GM21447 (cell line): ENCODE results near the gene GUK1.
"Not testable (repeated sequence)": the region's sequence is repeated elsewhere in the genome, so short reads cannot be mapped to it uniquely, and the experiment has no call there.

ENCODE experiments used
- ATAC-seq: cut with Tn5 transposase; IDR thresholded peaks from one replicate; pipeline ENCODE4 v1.9.1; 2021; ENCODE audit not compliant: unreplicated experiment

The GUK1 gene

DNA sequence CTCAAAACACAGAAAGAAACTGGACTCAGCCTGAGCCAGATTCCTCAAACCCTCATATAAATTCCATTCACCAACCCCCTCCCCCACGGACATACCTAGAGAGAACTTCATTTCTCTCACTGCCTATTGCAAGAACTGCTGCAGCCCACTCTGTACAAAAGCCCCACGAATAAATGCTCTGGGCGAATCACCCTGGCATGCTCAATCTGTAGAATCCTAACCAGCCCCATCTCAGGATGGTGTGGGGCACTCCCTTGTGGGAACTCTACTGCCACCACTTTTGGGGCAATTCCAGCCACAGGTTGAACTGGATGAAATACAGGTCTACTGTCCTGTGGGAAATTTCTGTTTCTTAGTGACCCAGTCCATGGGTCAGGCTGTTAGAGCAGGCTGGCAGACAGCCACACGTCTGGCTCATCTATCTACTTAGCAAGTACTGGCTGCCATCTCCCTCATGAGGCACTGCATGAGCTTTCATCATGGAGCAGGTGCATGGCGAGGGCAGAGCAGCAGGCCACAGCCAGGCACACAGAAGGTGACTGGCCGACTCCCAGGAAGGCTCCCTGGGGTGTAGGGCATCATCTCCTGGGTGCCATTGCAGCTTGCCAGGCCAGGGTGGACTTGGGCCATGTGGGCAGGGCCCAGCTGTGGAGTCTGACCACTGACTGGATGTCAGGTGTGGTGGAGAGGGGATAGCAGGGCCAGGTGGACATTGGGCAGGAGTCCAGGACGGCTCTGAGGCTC, 35.4 kb upstream of the GUK1 start:
- no peak for ATAC-seq

DNA sequence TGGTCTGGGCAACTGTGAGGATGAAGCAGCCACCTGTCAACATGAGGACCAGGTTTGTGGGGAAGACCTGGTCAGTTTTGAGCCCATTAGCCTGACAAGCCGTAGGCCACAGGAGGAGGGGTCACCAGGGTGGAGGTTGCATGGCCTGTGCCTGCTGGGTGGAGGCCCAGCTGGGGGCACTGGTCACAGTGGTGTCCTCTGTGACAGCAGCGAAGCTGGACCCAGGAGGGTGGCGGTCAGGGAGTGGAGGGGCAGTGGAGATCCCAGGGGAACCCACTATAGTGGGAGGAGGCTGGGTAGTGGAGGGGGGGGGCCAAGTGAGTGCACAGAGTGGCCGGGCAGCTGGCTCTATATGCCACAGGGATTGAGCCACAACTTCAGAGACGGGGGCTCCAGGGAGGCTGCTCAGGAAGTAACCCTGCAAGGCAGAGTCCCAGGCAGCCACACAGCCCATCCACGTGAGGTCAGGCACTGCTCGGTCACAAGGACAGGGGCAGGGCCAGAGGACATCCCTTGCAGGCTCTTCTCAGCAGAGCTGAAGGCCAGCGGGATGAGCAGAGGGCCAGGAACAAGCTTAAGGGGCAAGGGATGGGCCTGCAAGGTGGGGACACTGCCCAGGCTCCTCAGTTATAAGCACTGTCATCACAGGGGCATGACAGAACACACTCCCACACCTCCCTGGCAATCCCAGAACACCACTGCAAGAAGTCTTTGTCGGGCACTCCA, 34.6 kb upstream of the GUK1 start:
- no peak for ATAC-seq

DNA sequence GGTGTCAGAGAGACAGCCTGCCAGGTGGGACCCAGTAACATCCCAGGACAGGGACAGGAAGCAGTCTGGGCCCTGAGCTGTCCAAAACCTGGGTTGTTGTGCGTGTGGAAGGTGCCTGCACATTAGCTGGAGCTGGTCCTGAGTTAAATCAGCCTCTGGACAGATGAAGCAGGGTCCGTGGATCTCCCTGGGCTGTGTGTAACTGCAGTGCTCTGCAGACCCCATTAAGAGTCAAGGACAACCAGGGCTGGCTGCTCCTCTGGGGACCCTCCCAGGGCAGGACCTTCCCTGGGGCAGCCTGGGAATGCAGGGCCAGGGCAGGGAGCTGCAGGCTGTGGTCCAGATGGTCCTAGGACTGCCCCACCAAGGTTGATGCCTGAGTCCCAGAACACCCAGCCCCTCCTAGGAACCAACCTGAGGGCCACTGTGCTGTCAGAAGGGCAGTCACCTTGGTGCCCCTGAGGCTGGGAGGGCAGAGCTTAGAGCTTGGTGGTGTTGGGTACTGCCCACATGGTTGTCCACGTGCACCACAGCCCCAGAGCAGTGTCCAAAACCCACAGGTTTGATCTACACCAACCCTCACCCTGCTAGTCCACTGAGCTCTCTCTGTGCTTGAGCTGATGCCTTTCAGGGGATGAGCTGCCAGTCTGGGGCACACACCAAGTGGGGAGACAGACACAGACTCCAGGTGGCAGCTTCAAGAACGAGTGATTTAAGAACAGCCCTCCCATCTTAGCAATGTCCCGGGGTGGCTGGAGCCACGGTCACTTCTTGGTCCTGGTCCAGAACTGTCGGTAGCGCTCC, 33.9 kb upstream of the GUK1 start:
- no peak for ATAC-seq

DNA sequence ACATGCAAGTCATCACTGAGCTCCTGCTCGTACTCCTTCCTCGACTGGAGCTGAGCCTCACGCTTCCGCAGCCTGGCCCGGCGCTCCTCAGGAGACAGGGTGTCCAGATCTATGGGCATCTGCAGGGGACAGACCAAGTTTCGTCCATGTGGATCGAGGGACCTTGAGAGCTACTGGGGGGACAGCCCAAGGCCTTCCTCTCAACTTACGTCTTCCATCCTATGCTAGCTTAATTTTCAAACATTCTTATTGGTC, 33.4 kb upstream of the GUK1 start:
- ATAC-seq = no peak

DNA sequence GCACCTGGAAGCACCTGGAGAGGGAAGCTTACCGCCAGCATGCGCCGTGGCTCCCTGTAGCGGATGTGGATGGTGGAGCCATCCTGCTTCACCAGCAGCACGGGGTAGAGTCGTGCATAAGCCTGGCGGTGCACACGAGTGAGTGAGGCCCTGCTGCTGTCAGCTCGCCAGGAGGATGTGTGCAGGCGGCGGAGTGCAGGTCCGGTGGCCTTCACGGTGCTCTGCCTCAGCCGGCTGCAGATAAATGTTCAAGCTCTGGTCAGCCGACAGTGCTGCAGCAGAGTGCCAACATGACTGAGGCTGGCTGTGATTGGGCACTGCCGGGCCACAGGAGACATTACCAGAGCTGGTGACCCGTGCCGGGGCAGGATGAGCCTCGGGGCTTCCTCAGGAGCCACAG, 32.4 kb upstream of the GUK1 start:
- no peak for ATAC-seq

DNA sequence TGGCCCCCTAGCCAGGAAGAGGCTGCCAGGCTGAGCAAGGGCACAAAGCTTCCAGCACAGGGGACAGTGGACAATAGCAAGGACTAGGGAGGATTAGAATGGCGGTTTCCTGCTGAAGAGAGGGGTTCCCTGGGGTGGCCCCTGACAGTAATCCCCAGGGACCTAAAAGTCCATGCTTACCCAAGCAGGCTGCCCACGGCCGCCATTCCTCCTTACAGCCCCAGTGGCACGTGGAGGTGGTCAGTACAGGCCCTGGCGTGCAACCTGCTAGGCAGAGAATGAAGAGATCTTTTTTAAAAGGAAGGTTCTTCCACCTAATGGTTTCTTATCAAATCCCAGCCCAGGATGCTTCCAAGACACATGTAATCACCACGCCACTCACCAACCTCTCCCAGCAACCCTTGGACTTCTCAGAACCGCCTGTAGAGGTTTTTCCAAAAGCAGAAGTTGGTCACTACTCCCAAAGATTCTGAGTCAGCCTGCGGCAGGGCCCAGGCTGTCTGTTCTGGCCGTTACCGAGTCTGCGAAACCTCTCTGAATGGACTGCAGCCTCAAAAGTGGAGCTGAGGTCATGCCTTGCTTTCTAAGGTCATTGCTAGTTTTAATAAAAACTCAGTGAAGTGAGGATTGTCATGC, 31.9 kb upstream of the GUK1 start:
- no peak for ATAC-seq

DNA sequence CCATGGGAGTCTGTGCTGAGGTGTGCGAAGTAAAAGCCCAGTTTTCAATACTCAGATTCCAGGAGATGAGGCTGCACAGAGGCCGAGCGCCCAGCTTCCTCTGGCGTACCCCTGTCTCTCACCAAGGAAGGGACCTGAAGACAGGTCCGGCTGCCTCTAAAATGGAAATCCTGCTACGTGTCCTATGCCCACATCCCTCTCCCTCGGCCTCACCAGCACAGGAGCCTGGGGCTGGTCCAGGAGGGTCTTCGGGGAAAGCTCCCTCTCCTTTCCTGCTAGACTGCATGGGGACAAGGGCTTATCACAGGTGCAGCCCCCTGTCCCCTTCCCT, 31.4 kb upstream of the GUK1 start:
- ATAC-seq = peak; percentile 9

DNA sequence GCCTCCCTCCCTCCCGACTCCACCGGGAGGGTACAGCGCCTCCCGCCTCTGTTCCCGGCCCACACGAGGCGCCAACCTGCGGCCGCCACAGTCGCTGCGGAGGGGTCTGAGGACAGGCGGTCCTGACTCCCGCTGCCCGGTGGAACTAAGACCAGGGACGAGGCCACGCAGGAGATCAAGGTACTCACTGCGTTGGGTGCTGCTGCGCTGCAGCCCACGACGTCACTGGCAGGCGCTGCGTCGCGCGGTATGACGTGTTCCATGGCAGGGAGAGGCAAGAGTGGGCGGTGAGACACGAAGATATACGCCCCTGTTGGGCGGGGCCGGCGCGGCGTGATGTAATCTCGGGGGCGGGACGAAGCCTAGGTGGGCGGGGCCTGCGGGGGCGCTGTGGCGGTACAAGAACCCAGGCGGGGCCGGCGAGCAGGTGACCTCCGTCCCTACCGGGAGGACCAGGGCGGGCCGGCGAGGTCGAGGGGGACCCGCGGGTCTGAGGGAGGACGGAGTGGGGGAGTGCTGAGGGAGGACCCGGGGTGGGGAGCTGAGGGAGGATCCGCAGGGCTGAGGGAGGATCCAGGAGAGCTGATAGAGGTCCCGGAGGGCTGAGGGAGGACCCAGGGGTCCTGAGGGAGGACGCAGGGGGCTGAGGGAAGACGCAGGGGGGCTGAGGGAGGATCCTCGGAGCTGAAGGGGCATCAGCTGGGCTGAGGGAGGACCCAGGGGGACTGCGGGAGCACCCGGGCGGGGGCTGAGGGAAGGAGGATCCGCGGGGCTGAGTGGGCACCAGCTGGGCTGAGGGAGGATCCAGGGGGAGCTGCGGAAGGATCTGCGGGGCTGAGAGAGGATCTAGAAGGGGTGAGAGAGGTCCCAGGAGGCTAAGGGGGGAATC, 30.8 kb upstream of the GUK1 start, which contains the start of gene MRPL55:
Gene MRPL55, minus strand, starts transcription at position 227 of the 889 bp plus-strand sequence. CDS start 1,039 bp downstream, outside the sequence.
- ATAC-seq = peak; percentile 88

DNA sequence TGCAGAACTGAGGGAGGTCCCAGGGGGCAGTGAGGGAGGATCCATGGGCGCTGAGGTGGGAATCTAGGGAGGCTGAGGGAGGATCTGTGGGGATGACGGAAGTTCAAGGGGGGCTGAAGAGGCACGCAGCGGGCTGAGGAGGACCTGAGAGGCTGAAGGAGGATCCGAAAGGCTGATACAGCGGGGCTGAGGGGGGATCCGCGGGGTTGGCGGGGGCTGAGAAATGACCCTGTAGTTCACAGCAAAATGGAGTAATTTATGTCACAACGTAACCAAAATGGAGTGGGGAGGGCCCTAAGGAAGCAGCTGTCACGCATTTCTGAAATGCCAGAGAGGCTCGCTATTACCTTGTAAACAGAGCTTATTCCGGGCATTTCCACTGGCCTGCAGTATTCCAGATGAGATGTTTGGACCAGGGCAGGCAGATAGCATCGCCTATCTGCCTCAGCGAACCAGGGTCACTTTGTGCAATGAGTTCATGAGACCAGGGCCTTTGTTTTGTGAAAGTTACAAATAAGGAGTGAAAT, 30.1 kb upstream of the GUK1 start:
- ATAC-seq = no peak

DNA sequence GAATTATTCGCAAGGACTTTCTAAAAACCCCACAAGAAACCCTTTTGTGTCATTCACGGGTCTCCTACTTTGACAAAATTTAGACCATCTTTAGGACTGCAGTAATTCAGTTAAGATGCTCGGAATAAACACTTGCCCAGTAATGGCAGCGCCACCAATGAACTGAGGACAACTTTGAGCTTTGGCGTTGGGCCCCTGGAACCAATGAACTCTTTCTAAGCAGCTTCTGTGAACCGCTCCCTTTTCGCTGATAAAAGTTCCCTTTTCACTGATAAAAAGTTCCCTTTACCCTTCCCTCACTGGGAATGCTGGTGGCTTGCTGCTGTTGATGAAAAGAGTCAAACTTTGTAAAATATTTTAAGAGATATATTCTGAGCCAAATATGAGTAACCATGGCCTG, 29.5 kb upstream of the GUK1 start:
- no peak for ATAC-seq

DNA sequence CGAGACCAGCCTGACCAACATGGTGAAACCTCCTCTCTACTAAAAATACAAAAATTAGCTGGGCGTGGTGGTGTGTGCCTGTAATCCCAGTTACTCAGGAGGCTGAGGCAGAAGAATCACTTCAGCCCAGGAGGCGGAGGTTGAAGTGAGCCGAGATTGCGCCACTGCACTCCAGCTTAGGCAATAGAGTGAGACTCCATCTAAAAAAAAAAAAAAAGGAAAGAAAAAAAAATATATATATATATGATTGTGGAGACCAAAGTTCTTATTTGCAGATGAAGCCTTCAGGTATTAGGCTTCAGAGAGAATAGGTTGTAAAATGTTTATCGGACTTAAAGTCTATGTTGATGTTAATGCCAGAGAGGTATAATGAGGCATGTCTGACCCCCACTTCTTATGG, 28.8 kb upstream of the GUK1 start:
- not testable (repeated sequence) for ATAC-seq

DNA sequence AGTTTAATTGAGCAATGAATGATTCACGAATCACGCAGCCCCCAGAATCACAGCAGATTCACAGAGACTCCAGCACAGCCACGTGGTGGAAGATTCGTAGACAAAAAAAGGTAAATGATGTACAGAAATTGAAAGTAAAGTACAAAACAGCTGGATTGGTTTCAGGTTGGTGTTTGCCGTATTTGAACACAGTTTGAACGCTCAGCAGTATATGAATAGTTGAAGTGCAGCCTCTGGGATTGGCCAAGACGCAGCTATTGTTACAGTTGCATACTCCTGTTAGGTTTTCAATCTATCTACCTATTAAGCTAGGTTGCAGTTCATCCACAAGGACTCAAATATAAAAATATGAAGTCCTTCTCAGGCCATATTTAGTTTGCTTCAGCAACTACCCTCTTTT, 27.9 kb upstream of the GUK1 start:
- ATAC-seq = no peak

DNA sequence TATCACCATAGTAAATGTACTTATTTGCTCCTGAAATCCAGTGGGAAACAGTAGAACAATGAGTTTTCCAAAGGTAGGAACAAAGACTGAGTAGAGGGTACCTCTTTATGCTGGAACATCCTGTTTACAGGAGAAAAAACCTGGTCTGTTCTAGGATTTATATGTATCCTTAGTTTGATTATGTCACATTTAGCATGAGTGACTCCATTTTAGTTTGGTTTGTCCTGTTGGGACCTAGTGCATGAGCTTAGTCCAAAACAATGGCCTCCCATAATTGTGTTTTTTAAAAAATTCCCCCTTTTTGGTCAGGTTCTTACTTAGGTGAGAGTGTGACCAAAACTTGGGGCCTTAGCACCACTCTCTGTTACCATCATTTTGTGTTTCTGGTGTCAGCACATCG, 27.5 kb upstream of the GUK1 start:
- no peak for ATAC-seq

DNA sequence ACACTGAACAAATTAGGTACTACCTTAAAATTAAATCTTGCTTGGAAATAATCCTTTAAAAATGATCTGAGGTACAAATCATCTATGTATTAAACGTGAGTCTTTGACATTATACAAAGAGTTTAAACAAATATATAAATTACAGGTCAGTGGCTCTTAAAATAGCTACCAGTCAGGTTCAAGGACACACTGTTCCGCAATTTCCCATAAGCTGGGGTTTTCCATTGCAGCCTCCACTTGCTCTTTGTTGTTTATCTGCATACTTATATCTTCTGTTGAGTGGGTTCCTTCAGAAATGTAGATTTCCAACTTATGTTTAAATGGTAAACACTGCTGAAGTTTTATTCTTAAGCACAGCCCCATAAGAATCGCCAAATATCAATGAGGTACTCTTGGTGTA, 25.3 kb upstream of the GUK1 start:
- ATAC-seq = no peak

DNA sequence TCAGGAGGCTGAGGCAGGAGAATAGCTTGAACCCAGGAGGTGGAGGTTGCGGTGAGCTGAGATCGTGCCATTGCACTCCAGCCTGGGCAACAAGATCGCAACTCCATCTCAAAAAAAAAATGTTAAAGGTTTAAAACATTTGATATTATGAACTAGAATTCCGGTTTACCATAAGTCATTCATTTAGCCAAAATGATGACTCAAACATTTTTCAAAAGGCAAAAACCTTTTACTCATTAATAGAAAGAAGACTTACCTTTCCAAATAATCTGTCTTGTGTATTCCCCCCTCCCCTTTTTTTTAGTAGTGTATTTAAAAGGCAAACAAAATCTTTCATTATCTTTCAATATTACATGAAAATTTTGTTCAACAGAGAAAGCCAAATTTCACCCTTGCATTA, 22.7 kb upstream of the GUK1 start:
- no peak for ATAC-seq

DNA sequence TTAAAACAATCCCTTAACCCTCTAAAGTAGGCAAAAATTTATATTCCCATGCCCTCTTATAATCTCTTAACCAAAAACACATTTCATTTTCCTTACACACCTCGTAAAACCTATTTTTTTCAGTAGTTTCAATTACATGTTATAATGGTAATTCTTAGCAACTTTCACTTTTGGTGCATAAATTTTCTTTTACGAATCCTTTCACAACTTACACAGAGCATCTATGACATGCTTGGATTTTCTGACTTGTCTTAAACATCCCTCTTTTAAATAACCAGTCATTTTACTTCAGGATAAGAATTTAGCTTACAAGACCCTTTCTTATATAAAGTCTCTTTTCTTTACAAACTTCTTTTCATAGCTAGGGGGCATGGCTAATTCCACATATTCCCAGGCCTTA, 22.0 kb upstream of the GUK1 start:
- no peak for ATAC-seq

DNA sequence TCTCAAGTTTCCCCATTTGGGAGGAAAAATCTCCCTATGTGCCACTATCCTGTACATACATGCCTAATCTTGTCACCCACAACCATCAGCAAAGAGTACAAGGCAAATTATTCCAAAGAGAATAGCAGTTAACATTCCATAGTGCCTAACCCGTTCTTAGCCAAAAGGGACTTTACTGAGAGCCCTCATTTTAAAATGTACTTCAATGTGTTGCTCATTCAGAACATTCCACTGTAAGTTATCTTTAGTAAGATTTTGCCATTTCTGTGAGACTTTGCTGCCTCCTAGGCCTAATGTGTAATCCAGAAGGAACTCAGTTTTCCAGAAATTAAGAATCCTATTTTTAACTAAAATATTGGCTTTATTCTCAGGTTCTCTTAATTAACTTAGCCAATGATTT, 19.7 kb upstream of the GUK1 start:
- ATAC-seq = no peak

DNA sequence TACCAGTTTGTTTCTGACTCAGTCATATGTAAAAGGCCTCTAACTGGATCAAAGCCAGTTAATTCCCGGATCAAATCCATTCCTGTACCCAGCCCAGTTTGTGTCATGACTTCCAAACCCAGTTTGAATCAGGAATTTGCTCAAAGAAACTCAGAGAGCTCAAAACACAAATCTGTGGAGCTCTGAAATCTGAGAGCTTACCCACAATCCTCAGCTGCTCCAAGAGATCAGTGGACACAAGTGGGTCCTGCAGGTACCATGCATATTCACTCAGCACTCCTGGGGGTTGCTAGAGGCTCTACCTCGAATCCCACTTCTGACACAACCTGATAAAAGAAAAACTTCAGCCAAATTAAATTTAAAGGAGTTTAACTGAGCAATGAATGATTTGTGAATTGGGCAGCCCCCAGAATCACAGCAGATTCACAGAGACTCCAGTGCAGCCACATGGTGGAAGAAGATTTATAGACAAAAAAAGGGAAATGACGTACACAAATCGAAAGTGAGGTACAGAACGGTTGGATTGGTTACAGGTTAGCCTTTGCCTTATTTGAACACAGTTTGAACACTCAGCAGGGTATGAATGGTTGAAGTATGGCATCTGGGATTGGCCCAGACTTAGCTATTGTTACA, 19.1 kb upstream of the GUK1 start:
- ATAC-seq = no peak

DNA sequence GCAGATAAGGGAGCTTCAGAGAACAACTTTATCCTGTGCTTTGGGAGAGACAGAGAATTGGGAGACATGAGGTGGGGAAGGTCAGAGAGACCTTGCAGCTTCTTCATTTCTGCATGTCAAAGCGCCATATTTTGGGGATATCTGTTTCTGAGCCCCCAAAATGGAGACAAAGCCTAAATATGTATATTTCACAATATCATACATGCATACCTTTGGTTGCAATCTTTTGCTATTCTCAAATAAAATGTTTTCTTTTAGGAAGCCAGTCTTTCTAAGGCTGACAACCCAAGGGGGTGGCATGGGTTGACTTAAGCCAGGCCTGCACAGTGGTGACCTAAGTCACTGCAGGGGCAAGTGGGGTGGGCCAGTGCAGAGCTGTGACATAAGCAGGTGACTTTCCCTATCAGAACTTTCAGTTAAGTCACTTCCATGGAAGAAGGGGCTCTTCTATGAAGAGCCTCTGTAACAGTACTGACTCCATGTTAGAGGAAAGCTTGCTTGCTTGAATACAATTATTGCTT, 17.1 kb upstream of the GUK1 start:
- ATAC-seq = no peak

DNA sequence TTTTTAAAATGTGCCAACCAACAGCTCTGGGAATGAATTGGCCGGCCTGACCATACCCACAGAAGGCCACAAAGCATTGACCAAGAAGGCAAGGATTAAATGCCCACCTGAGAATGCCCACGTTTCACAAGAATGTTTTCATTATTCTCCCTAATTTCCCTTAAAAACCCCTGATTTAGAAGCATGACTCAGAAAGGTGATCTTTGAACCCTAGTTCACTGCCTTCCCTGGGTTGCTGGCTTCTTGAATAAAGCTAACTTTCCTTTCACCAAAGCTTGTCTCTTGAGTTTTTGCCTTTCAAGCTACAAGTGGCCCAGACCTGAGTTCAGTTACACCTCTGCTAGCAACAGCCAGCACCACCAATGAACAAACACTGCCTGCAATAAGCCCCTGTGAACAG, 16.6 kb upstream of the GUK1 start:
- no peak for ATAC-seq
